ENCODE data around the gene NUDCD2. TPM values are rescaled to one million over a fixed set of nuclear protein-coding genes. Genes with fewer than 3 reads are reported as not detected.

Gene NUDCD2
- total RNA-seq, 1 donor, result 8.5 TPM

DNA sequence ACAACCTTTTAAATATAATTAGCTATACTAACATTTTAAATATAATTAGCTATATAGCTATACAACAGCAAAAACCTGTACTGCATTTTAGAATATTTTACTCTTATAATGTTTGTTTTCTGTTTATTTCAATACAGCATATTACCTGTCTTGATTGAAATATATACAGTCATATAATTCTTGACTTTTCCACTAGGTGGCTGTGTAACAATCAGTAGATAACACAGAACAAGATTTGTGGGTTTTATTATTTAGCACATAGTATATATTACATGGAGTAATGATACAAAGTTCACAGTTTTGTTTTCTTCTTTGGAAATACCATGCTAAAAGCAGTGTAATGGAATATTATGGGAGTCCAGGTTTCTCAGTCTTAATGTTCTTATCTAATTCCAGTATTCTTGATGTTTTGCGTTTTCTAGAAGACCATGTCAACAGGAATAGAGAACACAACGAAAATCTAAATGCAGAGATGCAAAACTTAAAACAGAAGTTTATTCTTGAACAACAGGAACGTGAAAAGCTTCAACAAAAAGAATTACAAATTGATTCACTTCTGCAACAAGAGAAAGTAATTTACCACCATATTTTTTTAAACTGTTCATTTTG is 13.8 kb upstream of the NUDCD2 start:
- TF ChIP-seq, protein P1, sequence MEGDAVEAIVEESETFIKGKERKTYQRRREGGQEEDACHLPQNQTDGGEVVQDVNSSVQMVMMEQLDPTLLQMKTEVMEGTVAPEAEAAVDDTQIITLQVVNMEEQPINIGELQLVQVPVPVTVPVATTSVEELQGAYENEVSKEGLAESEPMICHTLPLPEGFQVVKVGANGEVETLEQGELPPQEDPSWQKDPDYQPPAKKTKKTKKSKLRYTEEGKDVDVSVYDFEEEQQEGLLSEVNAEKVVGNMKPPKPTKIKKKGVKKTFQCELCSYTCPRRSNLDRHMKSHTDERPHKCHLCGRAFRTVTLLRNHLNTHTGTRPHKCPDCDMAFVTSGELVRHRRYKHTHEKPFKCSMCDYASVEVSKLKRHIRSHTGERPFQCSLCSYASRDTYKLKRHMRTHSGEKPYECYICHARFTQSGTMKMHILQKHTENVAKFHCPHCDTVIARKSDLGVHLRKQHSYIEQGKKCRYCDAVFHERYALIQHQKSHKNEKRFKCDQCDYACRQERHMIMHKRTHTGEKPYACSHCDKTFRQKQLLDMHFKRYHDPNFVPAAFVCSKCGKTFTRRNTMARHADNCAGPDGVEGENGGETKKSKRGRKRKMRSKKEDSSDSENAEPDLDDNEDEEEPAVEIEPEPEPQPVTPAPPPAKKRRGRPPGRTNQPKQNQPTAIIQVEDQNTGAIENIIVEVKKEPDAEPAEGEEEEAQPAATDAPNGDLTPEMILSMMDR (IDR thresholded peaks at IDR 0.05; ENCODE audit: insufficient read depth, low read length), result peak; percentile 55
- peak; percentile 61 for DNase-seq (ENCODE audit: low read depth)
- no peak overlapping the region for H3K4me3 ChIP-seq (ENCODE audit: low read depth, low read length)

DNA sequence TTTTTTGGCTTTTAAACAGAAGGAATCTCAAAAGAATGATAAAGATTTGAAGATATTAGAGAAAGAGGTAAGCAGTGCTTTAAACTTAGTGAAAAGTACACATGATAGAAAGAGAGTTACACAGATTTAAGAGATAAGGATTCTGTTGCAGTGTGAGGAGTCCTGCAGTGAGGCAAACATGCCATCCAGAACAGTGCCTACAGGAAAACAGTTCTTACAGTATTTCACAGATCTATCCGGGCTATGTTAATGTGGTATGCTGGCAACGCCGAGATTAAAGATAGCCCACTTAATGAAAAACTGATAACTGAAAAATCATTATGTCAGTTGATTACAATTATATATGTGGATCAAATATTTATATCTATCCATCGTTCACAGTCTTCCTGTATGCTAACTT is 7.8 kb upstream of the NUDCD2 start:
- no peak for DNase-seq (ENCODE audit: low read depth)
- H3K4me3 ChIP-seq (ENCODE audit: low read depth, low read length), result no peak overlapping the region
- TF ChIP-seq, protein P1 (IDR thresholded peaks at IDR 0.05; ENCODE audit: insufficient read depth, low read length), result no peak

DNA sequence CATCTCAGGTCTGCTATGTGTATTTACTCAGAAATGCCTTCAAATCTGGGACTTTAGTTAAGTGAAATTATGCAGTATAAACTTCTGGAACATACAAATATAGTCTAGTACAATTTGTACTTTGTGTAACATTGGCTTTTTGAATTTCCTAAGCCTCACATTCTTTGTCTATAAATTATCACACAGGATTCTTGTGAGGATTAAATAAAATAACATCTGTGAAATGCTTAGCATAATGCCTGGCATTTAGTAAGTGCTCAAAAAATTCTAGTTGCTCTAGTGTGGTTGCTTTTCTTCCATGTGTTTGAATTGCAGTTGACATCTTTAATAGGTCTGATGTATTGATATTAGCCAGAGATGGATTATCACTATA is 3.1 kb upstream of the NUDCD2 start:
- TF ChIP-seq, protein P1 (IDR thresholded peaks at IDR 0.05; ENCODE audit: insufficient read depth, low read length), result no peak
- no peak for DNase-seq (ENCODE audit: low read depth)
- H3K4me3 ChIP-seq (ENCODE audit: low read depth, low read length), result no peak overlapping the region

DNA sequence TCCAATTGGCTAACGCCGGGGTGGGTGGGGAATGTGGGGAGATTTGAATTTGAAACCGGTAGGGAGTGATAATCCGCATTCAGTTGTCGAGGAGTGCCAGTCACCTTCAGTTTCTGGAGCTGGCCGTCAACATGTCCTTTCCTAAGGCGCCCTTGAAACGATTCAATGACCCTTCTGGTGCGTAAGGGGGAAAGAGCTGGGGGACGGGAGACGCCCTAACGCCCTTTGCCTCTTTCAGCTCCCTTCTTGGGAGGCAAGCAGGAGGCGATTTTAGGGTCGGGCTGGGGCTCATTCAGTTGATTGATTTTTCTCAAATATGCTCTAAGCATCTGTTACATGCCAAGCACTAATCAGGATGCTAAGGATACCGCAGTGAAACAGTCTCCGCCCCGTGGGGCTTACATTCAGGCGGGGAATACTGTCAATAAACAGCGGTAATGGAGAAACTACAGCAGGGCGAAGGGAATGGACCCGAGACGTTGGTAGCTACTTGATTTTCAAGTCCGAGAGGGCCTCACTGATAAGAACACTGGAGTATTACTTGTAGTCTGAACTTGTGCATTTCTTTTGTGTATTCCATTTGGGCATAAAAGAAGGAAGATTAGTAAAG is 765 bp upstream of the NUDCD2 start, which contains the start of gene HMMR:
Gene HMMR, plus strand, starts transcription at position 71 of the 610 bp plus-strand sequence. Its CDS starts 61 bp downstream, at position 132.
- peak within 1 kb of the TSS; percentile 84 for H3K4me3 ChIP-seq (ENCODE audit: low read depth, low read length)
- TF ChIP-seq, protein P1 (IDR thresholded peaks at IDR 0.05; ENCODE audit: insufficient read depth, low read length), result no peak
- DNase-seq (ENCODE audit: low read depth), result peak; percentile 36

DNA sequence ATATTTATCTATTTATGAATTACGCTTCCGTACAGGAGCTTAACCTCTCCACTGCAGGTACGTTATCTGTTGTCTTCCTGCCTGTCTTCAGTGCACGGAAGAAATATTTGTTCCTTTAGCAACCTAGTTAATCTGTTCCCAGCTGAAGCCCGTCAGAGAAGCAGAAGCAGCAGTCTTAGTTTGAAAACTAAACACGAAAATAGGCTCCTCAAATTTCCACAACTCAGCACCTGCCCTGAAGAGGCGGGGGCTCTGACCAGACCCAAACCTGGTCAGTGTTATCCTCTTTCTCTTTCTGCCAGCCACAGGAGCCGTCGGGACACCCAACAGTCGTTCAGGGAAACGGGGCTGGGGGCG is 462 bp downstream of the NUDCD2 start:
- peak; percentile 16 for DNase-seq (ENCODE audit: low read depth)

DNA sequence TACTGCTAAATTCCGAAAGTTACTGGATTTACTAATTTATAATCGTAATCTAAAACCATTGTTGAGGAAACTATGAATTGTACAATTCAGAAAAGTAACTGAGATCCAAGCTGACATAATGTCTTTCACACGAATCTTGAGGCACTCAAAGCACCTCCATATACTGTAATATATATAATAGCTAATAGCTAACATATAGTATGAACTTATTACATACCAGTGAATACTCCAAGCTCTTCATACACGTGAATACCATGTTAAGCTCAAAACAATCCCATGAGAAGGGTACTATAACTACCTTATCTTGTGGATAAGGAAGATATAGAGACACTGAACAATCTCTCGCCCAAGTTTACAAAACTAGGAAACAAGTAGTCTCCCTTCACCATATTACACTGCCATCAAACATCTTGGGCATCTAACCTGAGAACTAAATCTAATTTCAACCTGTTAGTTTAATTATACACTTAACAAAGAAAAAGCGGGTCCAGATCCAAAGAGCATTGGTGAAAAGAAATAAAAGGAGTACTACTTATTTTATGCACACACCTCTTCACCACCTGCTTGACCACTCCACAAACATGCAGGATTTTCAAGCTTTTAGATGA is 1.0 kb downstream of the NUDCD2 start:
- no peak for DNase-seq (ENCODE audit: low read depth)
- peak overlapping the region; percentile 84 for H3K4me3 ChIP-seq (ENCODE audit: low read depth, low read length)
- TF ChIP-seq, protein P1 (IDR thresholded peaks at IDR 0.05; ENCODE audit: insufficient read depth, low read length), result no peak

More for the DNA sequence above, 462 bp downstream of the NUDCD2 start:
- H3K4me3 ChIP-seq (ENCODE audit: low read depth, low read length), result peak overlapping the region; percentile 84
- TF ChIP-seq, protein P1 (IDR thresholded peaks at IDR 0.05; ENCODE audit: insufficient read depth, low read length), result no peak

Data from fibroblast of the aortic adventitia (primary cell).